ENCODE results near the gene SESN1.

SESN1 gene

DNA sequence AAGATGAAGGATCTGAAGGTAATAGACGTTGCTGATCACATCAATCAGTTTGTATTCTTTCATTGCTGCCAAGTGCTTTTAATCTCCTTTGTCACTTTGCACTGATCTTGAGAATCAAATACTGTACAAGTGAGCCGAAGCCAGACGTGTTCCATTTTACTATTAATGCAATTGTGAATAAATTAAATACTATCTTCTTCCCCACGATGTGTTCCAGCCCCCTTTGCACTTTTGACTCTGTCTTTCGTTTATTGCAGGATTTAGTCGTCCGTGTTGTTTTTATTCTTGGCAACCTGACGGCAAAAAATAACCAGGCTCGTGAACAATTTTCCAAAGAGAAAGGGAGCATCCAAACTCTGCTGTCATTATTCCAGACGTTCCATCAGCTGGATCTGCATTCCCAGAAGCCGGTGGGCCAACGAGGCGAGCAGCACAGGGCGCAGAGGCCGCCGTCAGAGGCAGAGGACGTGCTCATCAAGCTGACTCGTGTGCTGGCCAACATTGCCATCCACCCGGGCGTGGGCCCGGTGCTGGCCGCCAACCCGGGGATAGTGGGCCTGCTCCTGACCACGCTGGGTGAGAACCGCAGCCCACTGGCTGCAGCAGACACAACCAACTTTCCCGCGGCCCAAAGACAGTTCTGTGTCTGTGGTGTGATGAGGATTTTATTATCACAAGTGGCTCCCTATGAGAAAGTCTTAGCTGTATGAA, 141.7 kb downstream of the SESN1 start:
- FAIRE-seq = no peak
- DNase-seq (ENCODE audit: insufficient read length, low spot score) = no peak
- TF ChIP-seq POLR2A (IDR thresholded peaks at IDR 0.05; ENCODE audit: low read depth, low read length) = no peak

DNA sequence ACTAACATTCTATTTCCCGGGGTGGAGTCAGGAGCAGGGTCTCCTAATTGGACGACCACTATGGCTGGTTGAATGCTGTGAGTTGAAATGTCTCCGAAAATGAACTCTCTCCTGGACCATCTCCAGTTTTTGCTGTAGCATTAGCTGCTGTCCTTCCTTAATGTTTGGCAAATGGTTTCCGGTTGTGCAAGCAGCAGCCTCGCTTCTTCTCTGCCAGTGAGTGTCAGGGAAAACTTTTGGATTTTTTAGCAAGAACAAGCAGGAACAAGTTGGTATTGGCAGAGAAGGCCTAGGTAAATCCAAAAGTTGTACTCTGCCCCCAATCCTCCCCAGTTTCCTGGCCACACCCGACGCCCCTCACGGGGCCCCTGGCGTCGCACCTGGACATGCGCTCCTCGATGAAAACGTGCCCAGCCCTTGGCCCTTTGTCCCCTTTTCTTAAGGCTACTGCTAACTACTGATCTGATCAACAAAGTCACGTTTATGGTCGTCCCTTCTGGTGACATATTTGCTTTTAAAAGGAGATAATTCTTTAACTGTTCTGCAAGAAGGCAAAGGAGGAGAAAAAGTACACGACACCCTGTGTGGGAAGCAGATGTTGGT, 143.2 kb downstream of the SESN1 start:
- DNase-seq (ENCODE audit: insufficient read length, low spot score) (no peak), FAIRE-seq (no peak)
- no peak for TF ChIP-seq POLR2A (IDR thresholded peaks at IDR 0.05; ENCODE audit: low read depth, low read length)

DNA sequence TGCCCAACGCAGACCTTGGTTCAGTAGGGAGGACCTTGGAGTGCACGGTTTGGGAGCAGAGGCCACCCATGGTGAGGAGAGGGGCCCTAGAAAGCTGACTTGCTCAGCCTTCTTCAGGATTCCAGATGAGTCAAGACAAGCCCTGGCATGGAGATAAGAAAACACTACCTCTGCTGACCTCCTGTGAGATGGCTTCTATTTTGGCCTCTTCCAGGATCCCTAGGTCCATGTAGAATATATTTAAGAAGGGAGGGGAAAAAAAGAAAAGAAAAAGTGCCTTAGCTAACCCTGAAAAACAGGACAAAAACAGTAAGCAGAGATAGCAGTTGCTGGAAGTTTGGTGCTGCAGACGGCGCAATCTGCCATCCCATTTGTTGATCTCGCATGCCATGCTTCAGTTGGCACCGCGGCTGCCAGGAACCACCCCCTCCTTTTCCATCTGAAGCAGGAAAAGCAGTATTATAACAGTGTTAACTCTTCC, 146.4 kb downstream of the SESN1 start:
- DNase-seq (ENCODE audit: insufficient read length, low spot score) (no peak), FAIRE-seq (no peak)
- TF ChIP-seq POLR2A (IDR thresholded peaks at IDR 0.05; ENCODE audit: low read depth, low read length) = no peak

DNA sequence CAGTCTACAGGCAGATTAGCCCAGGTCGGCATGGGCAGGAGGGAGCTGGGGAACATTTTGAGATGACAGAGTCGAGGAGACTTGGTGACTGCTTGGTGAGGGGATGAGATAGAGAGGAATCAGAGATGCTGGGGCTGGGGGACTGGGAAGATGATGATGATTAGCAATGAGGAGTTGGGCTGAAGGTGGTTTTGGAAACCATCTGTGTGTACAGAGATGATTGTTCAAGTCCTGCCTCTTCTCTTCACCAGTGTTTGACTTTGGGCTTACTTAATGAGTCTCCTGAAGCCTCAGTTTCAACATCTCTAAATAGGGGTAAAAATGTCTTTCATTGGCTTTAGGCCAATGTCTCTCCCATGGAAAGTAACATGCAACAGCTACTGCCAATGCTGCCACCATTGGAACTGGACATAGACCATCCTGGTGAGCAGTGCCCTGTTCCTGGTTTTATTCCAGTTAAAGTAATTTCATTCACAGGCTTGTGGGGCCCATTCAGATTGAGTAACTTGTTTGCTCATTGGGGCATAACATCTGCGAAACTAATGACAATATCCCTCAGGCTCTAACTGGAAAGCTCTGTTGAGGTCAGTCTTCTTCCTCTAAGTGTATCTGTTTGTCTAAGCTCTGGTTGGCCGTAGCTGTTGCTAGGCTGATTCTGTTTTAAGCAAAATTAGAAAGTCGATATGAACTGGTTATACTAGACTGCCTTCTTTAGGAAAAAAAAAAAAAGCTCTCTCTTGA, 147.4 kb downstream of the SESN1 start:
- FAIRE-seq (no peak), DNase-seq (ENCODE audit: insufficient read length, low spot score) (no peak)
- TF ChIP-seq POLR2A (IDR thresholded peaks at IDR 0.05; ENCODE audit: low read depth, low read length) = no peak

DNA sequence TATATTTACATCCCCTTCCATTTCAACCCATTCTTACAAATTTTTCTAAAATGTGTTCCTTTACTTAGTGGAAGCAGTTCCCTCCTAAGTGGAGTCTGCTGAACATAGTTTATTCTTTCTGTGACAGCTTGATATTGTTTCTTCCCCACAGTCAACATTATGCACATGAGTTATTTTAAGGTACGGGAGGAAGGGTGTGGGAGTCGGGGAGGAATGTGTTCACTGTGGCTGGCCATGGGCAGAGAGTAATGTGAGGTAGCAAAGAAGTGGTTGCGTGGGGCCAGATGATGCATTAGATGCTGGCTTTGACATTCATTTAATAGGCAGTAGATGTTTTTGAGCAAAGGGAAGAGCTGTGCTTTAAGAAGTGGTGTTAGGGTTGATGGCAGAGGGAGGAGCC, 148.0 kb downstream of the SESN1 start:
- TF ChIP-seq POLR2A (IDR thresholded peaks at IDR 0.05; ENCODE audit: low read depth, low read length) = no peak
- DNase-seq (ENCODE audit: insufficient read length, low spot score) (no peak), FAIRE-seq (no peak)

DNA sequence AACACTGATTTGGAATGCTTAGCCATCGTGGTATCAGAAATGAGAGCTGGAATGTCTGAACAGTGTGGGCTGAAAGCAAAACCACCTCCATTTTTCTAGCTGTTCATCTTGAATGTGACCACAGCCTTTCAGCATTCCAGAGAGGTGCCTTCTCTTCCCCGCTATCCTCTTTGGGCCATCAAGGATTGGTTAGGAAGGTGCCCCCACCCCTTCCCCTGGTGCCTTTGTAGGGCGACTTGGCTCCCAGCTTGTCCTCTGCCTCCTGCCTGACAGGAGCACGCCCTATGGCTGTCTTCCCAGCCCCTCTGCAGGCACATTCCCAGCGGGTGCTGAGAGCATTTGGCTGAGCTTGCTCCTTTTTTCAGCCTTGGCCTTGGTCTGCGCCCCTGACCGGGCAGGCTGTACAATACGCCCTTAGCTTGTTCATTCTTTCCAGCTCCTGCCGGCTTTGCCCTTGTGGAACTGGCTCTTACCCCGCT, 148.9 kb downstream of the SESN1 start:
- no peak for DNase-seq (ENCODE audit: insufficient read length, low spot score)
- no peak for FAIRE-seq
- no peak for TF ChIP-seq POLR2A (IDR thresholded peaks at IDR 0.05; ENCODE audit: low read depth, low read length)

DNA sequence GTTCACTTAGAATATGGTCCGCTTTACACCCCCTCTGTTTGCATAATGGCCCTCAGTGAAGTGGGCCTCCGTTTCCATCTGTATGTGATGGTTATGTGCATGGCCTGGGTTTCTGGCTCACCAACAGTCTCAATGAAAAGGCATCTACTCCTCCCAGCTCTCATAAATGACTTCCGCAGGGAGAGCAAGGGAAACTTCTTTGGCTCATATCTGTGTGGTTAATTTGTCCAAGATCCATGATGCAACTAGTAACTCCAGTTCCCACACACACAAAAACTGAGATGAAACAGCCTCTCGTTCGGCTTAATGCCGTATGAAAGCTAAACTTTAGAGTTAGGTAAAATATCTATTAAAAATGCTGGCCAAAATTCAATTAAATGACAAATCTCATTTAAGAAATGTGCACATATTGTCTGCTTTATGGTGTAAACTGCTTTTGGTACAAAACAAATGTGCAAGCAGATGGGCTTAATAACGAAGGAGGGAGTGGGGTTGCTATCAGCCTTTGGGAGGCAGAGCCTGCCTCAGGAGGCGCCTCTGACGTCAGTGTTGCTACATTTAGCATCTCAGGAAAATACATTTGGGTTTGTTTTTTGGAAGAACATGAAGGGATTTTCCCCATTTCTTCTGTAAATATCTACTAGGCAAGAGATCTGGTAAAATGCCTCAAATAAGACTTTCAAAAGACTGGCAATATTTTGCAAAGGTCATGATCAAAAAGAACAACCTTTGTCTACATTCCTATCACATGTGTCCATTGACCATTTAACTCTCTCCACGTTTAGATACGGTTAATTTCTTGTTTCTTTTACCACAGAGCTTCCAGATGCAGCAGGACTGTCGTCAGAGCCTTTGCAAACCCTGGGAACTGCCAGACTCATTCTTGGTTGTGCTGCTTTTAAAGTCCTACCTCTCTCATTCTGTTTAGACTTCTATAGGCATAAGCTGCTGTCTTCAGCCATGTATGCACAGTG, 149.7 kb downstream of the SESN1 start:
- FAIRE-seq = no peak
- no peak for DNase-seq (ENCODE audit: insufficient read length, low spot score)
- TF ChIP-seq POLR2A (IDR thresholded peaks at IDR 0.05; ENCODE audit: low read depth, low read length) = no peak

DNA sequence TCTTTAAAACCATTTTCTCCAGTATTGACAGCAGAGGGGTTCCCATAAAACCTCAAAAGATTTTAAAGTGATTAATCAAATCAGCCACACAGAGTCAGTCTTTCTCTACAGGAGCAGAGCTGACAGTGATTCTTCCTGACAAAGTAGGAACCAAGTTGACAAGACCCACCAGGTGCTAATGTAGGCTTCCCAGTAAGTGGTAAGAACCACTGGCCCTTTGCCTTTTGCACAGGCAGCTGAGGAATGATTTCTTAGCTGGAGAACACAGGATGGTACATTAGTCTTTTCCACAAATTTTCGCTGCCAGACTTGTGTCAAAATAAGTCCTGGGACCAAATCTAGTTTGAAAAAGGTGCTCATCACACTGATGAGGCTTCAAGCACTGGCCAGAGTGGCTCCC, 150.6 kb downstream of the SESN1 start:
- FAIRE-seq (no peak), DNase-seq (ENCODE audit: insufficient read length, low spot score) (no peak)
- no peak for TF ChIP-seq POLR2A (IDR thresholded peaks at IDR 0.05; ENCODE audit: low read depth, low read length)

DNA sequence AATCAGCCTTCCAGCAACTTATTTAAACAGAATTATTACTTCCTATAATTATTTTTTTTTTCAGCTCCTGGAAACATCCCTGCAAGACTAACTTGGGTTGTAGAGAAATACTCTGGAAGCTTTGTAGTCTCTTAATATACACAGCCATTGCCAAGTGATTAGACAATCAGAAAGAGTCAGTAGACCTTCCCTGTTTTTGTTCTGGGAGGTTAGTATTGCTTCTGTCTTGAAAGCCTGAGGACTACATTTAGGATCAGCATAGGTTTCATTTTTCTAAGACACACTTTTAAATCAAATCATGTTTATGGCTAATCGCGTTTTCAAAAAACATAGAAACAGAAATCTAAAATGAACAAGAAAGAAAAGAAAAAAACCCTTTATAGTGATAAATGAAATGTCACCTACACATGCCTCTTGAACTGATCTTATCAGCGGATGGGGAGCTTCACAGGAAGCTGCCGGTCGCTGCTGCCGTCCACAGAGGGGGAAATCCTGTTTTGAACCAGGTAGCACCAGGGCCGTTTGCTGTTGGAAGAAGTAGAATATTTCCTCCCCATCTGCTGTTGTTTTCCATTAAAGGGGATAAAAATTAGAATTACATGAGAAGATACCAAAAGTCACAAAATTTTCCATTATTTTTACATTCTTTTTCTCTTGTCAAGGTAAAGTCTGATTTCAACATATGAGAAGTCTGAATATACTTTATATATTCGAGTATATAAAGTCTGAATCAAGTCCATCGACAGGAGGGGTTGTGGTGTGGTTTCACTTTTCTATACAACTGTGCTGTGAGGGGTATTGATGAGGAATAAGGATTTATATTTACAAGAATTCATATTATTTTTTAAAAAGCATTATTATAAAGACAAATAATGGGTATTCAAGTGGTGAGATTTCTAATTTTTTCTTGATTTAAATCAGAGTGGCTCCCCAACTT, 151.8 kb downstream of the SESN1 start:
- TF ChIP-seq POLR2A (IDR thresholded peaks at IDR 0.05; ENCODE audit: low read depth, low read length) = no peak
- FAIRE-seq = no peak
- no peak for DNase-seq (ENCODE audit: insufficient read length, low spot score)

DNA sequence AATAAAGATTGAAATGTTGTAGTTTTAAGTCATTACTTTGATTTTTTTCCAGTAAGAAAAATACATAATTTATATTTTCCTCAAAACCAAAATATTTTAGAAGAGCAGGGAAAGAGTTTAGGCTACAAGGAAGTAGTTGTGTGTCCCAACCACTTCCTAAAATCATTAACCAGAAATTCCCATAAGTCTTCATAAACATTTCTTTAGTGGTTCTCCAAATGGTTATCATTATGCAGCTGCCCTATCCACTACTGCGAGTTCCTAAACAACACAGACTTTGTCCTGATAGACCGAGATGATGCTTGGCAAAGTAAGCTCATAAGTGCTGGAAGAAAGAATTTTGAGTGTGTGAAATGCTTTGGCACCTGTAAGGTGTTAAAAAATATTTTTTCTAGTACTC, 152.8 kb downstream of the SESN1 start:
- no peak for FAIRE-seq
- DNase-seq (ENCODE audit: insufficient read length, low spot score) = no peak
- no peak for TF ChIP-seq POLR2A (IDR thresholded peaks at IDR 0.05; ENCODE audit: low read depth, low read length)

DNA sequence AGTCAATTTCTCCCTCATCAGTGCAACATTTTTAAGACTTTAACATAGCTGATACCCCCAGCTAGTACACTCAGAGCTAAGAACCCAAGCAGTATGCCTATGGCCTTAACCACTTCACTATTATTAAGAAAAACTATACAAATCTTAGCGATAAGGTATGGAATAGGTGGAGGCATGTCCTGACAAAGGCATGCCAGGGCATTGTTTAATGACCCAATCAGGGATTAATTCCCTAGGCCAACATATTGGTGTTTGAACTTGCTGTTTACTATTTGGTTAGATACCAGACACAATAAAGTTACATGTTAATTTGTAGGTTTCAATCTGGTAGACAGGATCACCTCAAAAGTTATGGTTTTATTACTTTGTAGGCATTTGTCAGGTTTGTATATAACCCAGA, 153.4 kb downstream of the SESN1 start:
- TF ChIP-seq POLR2A (IDR thresholded peaks at IDR 0.05; ENCODE audit: low read depth, low read length) = no peak
- no peak for FAIRE-seq
- DNase-seq (ENCODE audit: insufficient read length, low spot score) = no peak

DNA sequence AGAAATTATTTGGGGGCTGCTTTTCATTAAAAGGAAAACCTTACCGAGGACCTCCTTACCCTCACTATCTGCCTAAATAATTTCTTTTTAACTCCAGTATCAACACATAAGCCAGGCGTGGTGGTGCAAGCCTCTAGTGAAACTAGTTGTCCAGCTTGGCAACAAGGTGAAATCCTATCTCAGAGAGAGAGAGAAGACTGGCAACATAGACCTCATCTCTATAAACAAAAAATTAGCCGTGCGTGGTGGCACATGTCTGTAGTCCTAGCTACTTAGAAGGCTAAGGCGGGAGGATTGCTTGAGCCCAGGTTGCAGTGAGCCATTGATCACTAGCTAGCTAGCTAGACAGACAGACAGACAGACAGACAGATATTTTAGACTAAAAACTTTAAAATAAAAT, 153.9 kb downstream of the SESN1 start:
- TF ChIP-seq POLR2A (IDR thresholded peaks at IDR 0.05; ENCODE audit: low read depth, low read length) = no peak
- FAIRE-seq = no peak

More for the DNA sequence above, 153.9 kb downstream of the SESN1 start:
- DNase-seq (ENCODE audit: insufficient read length, low spot score) = no peak

Data from H54 (cell line).